ENCODE measurements around the gene ADCY5.

ADCY5 gene

DNA sequence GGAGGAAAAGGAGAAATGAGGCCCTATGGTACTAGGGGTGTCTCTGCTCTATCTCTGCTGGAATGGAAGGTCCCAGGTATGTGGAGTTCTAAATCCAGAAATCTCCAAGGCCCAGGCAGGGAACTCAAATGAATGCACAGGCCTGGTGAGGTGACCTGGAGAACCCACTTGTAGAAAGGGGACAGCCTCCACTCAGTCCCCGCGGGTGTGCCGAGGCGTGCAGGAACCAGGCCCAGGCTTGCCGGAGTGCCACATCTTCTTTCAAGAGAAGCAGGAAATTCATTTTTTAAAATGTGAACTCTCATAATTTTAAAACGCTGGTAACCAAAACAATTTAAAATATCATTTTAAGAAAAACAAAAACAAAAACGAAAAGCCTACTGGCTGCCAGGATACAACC, 32.2 kb upstream of the ADCY5 start:
- no peak for DNase-seq
- no peak overlapping the region for H2AFZ ChIP-seq (ENCODE audit: low read depth, low read length)
- H3K9me3 ChIP-seq (ENCODE audit: insufficient read depth, low read length, severe bottlenecking) = no peaks in the 10 kb centered on the region
- no peak overlapping the region for H3K27ac ChIP-seq (ENCODE audit: low read length)
- H3K4me1 ChIP-seq (ENCODE audit: insufficient read depth, low read length) = no peaks in the 10 kb centered on the region
- H4K20me1 ChIP-seq (ENCODE audit: insufficient read depth, low read length) = no peaks in the 10 kb centered on the region
- H3K79me2 ChIP-seq (ENCODE audit: insufficient read depth, low read length) = no peaks in the 10 kb centered on the region
- H3K36me3 ChIP-seq (ENCODE audit: insufficient read depth, low read length) = no peaks in the 10 kb centered on the region
- H3K4me2 ChIP-seq (ENCODE audit: insufficient read depth, low read length) = no peak overlapping the region
- no peak overlapping the region for H3K4me3 ChIP-seq (ENCODE audit: low read depth in 1 of 2, low read length in 2 of 2)
- H3K9ac ChIP-seq (ENCODE audit: low read depth, low read length) = no peak overlapping the region
- peaks cover 2% of the 10 kb centered on the region for H3K27me3 ChIP-seq (ENCODE audit: insufficient read depth, low read length, poor library complexity)
- no peak for TF ChIP-seq EZH2 (IDR thresholded peaks at IDR 0.05; ENCODE audit: borderline replicate concordance, low read depth, low read length, severe bottlenecking)
- no peak for ATAC-seq (ENCODE audit: insufficient read depth, low read depth)

DNA sequence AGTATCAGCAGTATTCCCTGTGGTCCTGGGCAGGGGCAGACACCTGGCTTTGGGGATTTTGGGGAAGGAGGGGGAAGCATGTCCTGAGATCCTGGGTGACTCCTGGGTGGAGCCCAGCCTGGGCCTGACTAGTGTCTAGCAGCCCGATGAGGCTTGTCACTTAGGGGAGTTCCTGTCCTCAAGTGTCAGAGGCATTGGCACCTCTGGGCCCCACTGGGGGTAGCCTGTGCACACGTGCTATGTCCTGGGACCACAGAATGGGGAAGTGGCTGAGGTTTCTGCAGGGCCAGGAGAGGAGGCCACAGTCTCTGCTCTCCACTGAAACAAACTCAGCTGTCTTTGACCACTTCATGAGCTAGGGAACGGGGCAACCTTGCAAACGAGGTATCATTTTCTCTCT, 31.5 kb upstream of the ADCY5 start:
- DNase-seq = no peak
- no peaks in the 10 kb centered on the region for H3K4me1 ChIP-seq (ENCODE audit: insufficient read depth, low read length)
- H4K20me1 ChIP-seq (ENCODE audit: insufficient read depth, low read length) = no peaks in the 10 kb centered on the region
- TF ChIP-seq EZH2 (IDR thresholded peaks at IDR 0.05; ENCODE audit: borderline replicate concordance, low read depth, low read length, severe bottlenecking) = no peak
- TF ChIP-seq, protein P1, sequence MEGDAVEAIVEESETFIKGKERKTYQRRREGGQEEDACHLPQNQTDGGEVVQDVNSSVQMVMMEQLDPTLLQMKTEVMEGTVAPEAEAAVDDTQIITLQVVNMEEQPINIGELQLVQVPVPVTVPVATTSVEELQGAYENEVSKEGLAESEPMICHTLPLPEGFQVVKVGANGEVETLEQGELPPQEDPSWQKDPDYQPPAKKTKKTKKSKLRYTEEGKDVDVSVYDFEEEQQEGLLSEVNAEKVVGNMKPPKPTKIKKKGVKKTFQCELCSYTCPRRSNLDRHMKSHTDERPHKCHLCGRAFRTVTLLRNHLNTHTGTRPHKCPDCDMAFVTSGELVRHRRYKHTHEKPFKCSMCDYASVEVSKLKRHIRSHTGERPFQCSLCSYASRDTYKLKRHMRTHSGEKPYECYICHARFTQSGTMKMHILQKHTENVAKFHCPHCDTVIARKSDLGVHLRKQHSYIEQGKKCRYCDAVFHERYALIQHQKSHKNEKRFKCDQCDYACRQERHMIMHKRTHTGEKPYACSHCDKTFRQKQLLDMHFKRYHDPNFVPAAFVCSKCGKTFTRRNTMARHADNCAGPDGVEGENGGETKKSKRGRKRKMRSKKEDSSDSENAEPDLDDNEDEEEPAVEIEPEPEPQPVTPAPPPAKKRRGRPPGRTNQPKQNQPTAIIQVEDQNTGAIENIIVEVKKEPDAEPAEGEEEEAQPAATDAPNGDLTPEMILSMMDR (IDR thresholded peaks at IDR 0.05; ENCODE audit: borderline replicate concordance, extremely low read depth, low read length, poor library complexity, severe bottlenecking) = no peak
- H3K27me3 ChIP-seq (ENCODE audit: insufficient read depth, low read length, poor library complexity) = peaks cover 3% of the 10 kb centered on the region
- no peak overlapping the region for H3K9ac ChIP-seq (ENCODE audit: low read depth, low read length)
- no peak overlapping the region for H2AFZ ChIP-seq (ENCODE audit: low read depth, low read length)
- no peak overlapping the region for H3K27ac ChIP-seq (ENCODE audit: low read length)
- H3K4me2 ChIP-seq (ENCODE audit: insufficient read depth, low read length) = no peak overlapping the region
- H3K36me3 ChIP-seq (ENCODE audit: insufficient read depth, low read length) = no peaks in the 10 kb centered on the region
- no peaks in the 10 kb centered on the region for H3K79me2 ChIP-seq (ENCODE audit: insufficient read depth, low read length)
- no peaks in the 10 kb centered on the region for H3K9me3 ChIP-seq (ENCODE audit: insufficient read depth, low read length, severe bottlenecking)
- no peak overlapping the region for H3K4me3 ChIP-seq (ENCODE audit: low read depth in 1 of 2, low read length in 2 of 2)
- no peak for ATAC-seq (ENCODE audit: insufficient read depth, low read depth)

DNA sequence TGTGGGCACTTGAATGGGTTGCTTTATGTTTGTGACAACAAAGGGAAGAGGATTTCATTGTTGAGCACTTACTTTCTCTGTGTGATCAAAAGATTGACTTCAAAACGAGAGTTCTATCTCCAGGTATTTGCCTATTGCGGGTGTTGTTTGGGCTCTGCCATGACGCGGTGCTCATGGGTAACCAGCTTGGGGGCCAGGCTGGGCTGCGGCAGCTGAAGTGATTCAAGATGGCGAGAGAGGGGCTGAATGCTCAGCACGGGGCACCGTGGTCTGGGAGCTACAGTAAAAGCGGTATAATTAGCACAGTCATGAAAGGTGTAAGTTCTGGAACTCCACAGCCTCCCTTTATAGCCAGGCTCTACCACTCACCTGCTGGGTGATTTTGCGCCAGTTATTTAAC, 31.0 kb upstream of the ADCY5 start:
- Histone ChIP-seq H3K9me3 (ENCODE audit: insufficient read depth, low read length, severe bottlenecking) (no peaks in the 10 kb centered on the region), H3K4me2 (ENCODE audit: insufficient read depth, low read length) (no peak overlapping the region), H3K9ac (ENCODE audit: low read depth, low read length) (no peak overlapping the region), H3K79me2 (ENCODE audit: insufficient read depth, low read length) (no peaks in the 10 kb centered on the region), H3K27ac (ENCODE audit: low read length) (no peak overlapping the region), H3K27me3 (ENCODE audit: insufficient read depth, low read length, poor library complexity) (peaks cover 8% of the 10 kb centered on the region), H3K4me3 (ENCODE audit: low read depth in 1 of 2, low read length in 2 of 2) (no peak overlapping the region), H3K4me1 (ENCODE audit: insufficient read depth, low read length) (no peaks in the 10 kb centered on the region), H4K20me1 (ENCODE audit: insufficient read depth, low read length) (no peaks in the 10 kb centered on the region), H2AFZ (ENCODE audit: low read depth, low read length) (no peak overlapping the region), H3K36me3 (ENCODE audit: insufficient read depth, low read length) (no peaks in the 10 kb centered on the region)
- DNase-seq = no peak
- TF ChIP-seq EZH2 (IDR thresholded peaks at IDR 0.05; ENCODE audit: borderline replicate concordance, low read depth, low read length, severe bottlenecking) = no peak
- TF ChIP-seq, protein P1 (IDR thresholded peaks at IDR 0.05; ENCODE audit: borderline replicate concordance, extremely low read depth, low read length, poor library complexity, severe bottlenecking) = no peak
- ATAC-seq (ENCODE audit: insufficient read depth, low read depth) = no peak

- no peak for TF ChIP-seq EZH2 (IDR thresholded peaks at IDR 0.05; ENCODE audit: borderline replicate concordance, low read depth, low read length, severe bottlenecking)
- TF ChIP-seq, protein P1 (IDR thresholded peaks at IDR 0.05; ENCODE audit: borderline replicate concordance, extremely low read depth, low read length, poor library complexity, severe bottlenecking) = no peak
- DNase-seq (no peak), ATAC-seq (ENCODE audit: insufficient read depth, low read depth) (0 out of 3 replicates have a peak, but pooled peaks have one; percentile 35)
Observed at GRCh38 chr3:123478314-123478713, 29.4 kb upstream of the ADCY5 start.

More at GRCh38 chr3:123478314-123478713, 29.4 kb upstream of the ADCY5 start:
- H3K4me2 ChIP-seq (ENCODE audit: insufficient read depth, low read length) = no peak overlapping the region
- no peaks in the 10 kb centered on the region for H3K36me3 ChIP-seq (ENCODE audit: insufficient read depth, low read length)
- H4K20me1 ChIP-seq (ENCODE audit: insufficient read depth, low read length) = no peaks in the 10 kb centered on the region
- H3K9me3 ChIP-seq (ENCODE audit: insufficient read depth, low read length, severe bottlenecking) = no peaks in the 10 kb centered on the region
- H3K4me1 ChIP-seq (ENCODE audit: insufficient read depth, low read length) = no peaks in the 10 kb centered on the region
- no peaks in the 10 kb centered on the region for H3K79me2 ChIP-seq (ENCODE audit: insufficient read depth, low read length)
- no peak overlapping the region for H3K9ac ChIP-seq (ENCODE audit: low read depth, low read length)
- H2AFZ ChIP-seq (ENCODE audit: low read depth, low read length) = no peak overlapping the region
- no peak overlapping the region for H3K4me3 ChIP-seq (ENCODE audit: low read depth in 1 of 2, low read length in 2 of 2)
- H3K27me3 ChIP-seq (ENCODE audit: insufficient read depth, low read length, poor library complexity) = peaks cover 10% of the 10 kb centered on the region
- H3K27ac ChIP-seq (ENCODE audit: low read length) = no peak overlapping the region
